ENCODE results near the gene HINT2. TPM values are rescaled to one million over a fixed set of nuclear protein-coding genes. Genes with fewer than 3 reads are reported as not detected.

HINT2 gene
- 37.1 TPM for total RNA-seq
- long read RNA-seq, transcript HINT2-201 (5 exons, 628 nt): major isoform, 8 of 9 reads
- long read RNA-seq, partial matches to known transcripts: 0 of 9 reads
- long read RNA-seq, other reads (novel, unspliced or antisense): 1 of 9 reads

DNA sequence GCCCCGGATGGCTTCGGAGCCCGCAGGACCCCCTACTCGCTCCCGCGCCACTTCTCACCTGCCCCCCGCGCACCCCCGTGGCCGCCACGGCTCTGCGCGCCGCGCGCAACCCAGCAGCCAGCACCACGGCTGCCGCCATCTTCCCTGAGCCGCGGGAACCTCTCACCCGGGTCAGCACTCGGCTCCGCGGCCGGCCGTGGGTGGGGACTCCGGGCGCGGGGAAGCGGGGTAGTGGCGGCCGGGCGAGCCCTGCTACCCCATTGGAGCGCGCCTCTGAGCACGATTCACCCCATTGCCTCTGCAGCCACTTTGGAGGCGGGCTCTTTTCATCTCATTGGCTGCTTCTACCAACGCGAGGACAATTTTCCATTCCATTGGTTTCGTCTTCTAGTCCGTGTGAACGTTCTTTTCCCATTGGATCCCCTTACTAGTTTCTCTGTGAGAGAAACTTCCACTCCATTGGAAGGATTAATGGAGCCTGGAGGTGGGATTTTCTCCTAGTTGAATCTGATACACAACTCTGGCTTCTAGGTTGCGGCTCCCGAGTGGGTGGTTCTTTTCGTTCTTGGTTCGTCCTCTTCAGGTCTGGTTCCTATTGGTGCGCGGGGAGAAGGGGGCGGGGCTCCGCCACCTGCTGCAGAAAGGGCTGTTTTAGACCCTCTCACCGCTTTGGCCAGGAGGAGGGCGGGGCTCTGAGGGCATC is at the start of gene HINT2:
HINT2 (minus strand) TSS at position 202 of the 703 bp plus-strand sequence; CDS start at position 139, 63 bp downstream.
- peak within 1 kb of the TSS; percentile 96 for H3K27ac ChIP-seq
- TF ChIP-seq, protein P1, sequence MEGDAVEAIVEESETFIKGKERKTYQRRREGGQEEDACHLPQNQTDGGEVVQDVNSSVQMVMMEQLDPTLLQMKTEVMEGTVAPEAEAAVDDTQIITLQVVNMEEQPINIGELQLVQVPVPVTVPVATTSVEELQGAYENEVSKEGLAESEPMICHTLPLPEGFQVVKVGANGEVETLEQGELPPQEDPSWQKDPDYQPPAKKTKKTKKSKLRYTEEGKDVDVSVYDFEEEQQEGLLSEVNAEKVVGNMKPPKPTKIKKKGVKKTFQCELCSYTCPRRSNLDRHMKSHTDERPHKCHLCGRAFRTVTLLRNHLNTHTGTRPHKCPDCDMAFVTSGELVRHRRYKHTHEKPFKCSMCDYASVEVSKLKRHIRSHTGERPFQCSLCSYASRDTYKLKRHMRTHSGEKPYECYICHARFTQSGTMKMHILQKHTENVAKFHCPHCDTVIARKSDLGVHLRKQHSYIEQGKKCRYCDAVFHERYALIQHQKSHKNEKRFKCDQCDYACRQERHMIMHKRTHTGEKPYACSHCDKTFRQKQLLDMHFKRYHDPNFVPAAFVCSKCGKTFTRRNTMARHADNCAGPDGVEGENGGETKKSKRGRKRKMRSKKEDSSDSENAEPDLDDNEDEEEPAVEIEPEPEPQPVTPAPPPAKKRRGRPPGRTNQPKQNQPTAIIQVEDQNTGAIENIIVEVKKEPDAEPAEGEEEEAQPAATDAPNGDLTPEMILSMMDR (IDR thresholded peaks at IDR 0.05): no peak
- H3K27me3 ChIP-seq: no peaks in the 10 kb centered on the region

GRCh38 chr9:35863583-35863982 is 48.7 kb upstream of the HINT2 start:
- Histone ChIP-seq H3K4me3 (no peak overlapping the region), H3K36me3 (no peaks in the 10 kb centered on the region), H3K4me1 (no peaks in the 10 kb centered on the region), H3K9me3 (no peaks in the 10 kb centered on the region), H3K27me3 (peaks cover 4% of the 10 kb centered on the region), H3K27ac (no peak overlapping the region)
- intact Hi-C loops (cut with DNase I): no loop called here
- ATAC-seq (no peak), DNase-seq (no peak)
- TF ChIP-seq, protein P1 (IDR thresholded peaks at IDR 0.05): no peak

More for the DNA sequence above, at the start of gene HINT2:
- ATAC-seq (peak; percentile 93), DNase-seq (peak; percentile 98)
- peak within 1 kb of the TSS; percentile 78 for H3K4me3 ChIP-seq
- H3K4me1 ChIP-seq: peaks cover 31% of the 10 kb centered on the region
- intact Hi-C loops (cut with DNase I): no loop called here
- no peaks in the 10 kb centered on the region for H3K36me3 ChIP-seq
- no peaks in the 10 kb centered on the region for H3K9me3 ChIP-seq

DNA sequence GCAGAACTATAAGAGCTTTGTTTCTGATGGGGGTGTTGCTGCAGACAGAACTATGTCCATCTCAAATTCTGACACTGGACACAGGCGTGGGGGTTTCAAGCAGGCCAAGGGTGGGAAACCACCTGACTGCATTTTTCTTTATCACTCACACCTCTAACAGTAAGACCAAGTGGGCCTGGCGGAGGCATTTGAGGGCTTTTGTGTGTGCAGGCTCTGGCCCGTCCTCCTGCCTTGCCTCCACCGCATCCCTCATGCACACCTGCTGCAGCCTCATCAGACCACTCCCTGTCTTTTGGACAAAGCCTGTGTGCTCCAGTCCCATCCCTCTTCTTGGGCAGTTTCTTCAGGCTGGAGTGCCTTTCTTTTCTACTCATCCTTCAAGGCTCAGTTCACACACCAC is 47.5 kb upstream of the HINT2 start:
- intact Hi-C loops (cut with DNase I): no loop called here
- Histone ChIP-seq H3K36me3 (no peaks in the 10 kb centered on the region), H3K27me3 (peaks cover 4% of the 10 kb centered on the region), H3K4me1 (no peaks in the 10 kb centered on the region), H3K9me3 (no peaks in the 10 kb centered on the region), H3K4me3 (no peak overlapping the region), H3K27ac (no peak overlapping the region)
- ATAC-seq: no peak
- no peak for DNase-seq
- TF ChIP-seq, protein P1 (IDR thresholded peaks at IDR 0.05): no peak

DNA sequence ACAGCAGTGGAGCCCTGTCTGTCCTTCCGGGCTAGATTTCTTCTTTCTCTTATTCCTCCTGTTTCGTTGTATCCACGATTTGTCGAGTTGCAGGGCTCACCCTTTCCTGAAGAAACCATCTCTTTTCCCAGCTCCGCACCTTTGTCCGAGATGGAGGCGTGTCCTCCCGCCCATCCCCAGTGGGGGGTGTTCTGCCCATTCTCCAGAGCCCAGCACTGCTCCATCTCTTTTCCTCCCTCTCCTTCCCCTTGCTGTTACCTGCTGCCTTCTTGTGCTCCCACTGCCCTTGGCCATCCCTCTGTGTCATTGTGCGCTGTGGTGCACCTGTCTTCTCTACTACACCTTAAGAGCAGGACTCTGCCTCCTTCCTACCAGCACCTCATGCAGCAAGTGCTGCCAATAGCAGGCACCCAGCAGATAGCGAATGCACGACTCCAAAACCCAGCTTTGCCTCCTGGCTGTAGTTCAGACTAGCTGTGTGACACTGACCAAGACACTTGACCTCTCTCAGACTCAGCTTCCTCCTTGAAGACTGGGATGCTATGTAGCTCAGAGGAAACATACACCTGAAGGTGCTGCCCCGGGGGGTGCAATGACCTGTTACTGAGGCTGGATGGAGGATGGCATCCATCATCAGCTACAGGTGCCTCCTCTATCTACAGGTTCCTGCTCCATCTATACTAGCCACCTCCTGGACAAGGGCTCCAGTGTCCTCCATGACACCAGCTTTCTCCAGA is 46.5 kb upstream of the HINT2 start:
- H3K27ac ChIP-seq: no peak overlapping the region
- DNase-seq (no peak), ATAC-seq (no peak)
- H3K4me1 ChIP-seq: no peaks in the 10 kb centered on the region
- intact Hi-C loops (cut with DNase I): no loop called here
- H3K9me3 ChIP-seq: no peaks in the 10 kb centered on the region
- no peaks in the 10 kb centered on the region for H3K36me3 ChIP-seq
- TF ChIP-seq, protein P1 (IDR thresholded peaks at IDR 0.05): no peak
- H3K27me3 ChIP-seq: peaks cover 4% of the 10 kb centered on the region
- no peak overlapping the region for H3K4me3 ChIP-seq

GRCh38 chr9:35859990-35860339 is 45.1 kb upstream of the HINT2 start:
- Histone ChIP-seq H3K27me3 (peaks cover 4% of the 10 kb centered on the region), H3K27ac (no peak overlapping the region), H3K9me3 (no peaks in the 10 kb centered on the region), H3K4me3 (no peak overlapping the region), H3K4me1 (no peaks in the 10 kb centered on the region), H3K36me3 (no peaks in the 10 kb centered on the region)
- DNase-seq (no peak), ATAC-seq (no peak)
- intact Hi-C loops (cut with DNase I): no loop called here
- TF ChIP-seq, protein P1 (IDR thresholded peaks at IDR 0.05): no peak

Measured in upper lobe of right lung (tissue), 1 donor.